Measurements from ENCODE around the gene RETREG1.
"Not testable (repeated sequence)": the region's sequence is repeated elsewhere in the genome, so short reads cannot be mapped to it uniquely, and the experiment has no call there.

RETREG1 gene

DNA sequence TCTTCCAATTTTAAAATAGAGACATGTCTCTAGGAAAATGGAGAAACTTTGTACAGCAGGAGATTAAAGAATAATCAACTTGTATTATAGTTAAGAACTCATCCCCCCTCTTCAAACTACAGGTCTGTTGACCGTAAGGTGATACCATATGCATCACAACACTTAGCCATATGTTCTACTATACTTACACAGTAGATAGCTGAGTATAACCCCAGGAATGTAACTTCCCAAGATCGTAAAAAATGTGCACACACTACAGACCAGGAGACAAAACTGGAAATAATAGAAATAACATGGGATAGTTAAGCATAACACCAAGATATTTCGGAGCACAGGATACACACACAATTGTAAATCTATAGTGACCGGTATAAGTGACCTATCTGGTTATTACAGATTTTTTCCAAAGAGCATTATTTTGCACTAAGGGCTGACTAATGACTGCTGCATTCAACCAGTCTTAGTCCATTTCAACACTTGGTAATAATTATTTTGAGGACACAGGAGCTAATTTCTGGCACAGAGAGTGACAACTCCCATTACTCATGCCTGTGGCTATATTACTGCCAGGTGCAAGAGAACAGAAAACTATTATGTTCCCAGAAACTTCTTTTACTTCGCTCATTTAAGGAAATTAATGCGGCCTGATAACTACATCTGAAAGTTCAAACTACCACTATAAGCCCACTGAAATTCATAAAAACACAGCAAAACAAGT lies 135.8 kb downstream of the RETREG1 start:
- TF ChIP-seq, protein P1, sequence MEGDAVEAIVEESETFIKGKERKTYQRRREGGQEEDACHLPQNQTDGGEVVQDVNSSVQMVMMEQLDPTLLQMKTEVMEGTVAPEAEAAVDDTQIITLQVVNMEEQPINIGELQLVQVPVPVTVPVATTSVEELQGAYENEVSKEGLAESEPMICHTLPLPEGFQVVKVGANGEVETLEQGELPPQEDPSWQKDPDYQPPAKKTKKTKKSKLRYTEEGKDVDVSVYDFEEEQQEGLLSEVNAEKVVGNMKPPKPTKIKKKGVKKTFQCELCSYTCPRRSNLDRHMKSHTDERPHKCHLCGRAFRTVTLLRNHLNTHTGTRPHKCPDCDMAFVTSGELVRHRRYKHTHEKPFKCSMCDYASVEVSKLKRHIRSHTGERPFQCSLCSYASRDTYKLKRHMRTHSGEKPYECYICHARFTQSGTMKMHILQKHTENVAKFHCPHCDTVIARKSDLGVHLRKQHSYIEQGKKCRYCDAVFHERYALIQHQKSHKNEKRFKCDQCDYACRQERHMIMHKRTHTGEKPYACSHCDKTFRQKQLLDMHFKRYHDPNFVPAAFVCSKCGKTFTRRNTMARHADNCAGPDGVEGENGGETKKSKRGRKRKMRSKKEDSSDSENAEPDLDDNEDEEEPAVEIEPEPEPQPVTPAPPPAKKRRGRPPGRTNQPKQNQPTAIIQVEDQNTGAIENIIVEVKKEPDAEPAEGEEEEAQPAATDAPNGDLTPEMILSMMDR (IDR thresholded peaks at IDR 0.05; ENCODE audit: control insufficient read depth, extremely low read depth, insufficient read depth), result no peak
- no peak overlapping the region for H3K4me3 ChIP-seq (ENCODE audit: low read depth, low read length)
- DNase-seq (ENCODE audit: low read depth), result no peak

- DNase-seq (ENCODE audit: low read depth), result no peak
- TF ChIP-seq, protein P1 (IDR thresholded peaks at IDR 0.05; ENCODE audit: control insufficient read depth, extremely low read depth, insufficient read depth), result no peak
Observed at GRCh38 chr5:16480144-16480543, 136.7 kb downstream of the RETREG1 start.

GRCh38 chr5:16477541-16477940 lies 139.3 kb downstream of the RETREG1 start:
- H3K4me3 ChIP-seq (ENCODE audit: low read depth, low read length), result no peak overlapping the region
- DNase-seq (ENCODE audit: low read depth), result no peak
- TF ChIP-seq, protein P1 (IDR thresholded peaks at IDR 0.05; ENCODE audit: control insufficient read depth, extremely low read depth, insufficient read depth), result no peak

More at GRCh38 chr5:16480144-16480543, 136.7 kb downstream of the RETREG1 start:
- no peak overlapping the region for H3K4me3 ChIP-seq (ENCODE audit: low read depth, low read length)

DNA sequence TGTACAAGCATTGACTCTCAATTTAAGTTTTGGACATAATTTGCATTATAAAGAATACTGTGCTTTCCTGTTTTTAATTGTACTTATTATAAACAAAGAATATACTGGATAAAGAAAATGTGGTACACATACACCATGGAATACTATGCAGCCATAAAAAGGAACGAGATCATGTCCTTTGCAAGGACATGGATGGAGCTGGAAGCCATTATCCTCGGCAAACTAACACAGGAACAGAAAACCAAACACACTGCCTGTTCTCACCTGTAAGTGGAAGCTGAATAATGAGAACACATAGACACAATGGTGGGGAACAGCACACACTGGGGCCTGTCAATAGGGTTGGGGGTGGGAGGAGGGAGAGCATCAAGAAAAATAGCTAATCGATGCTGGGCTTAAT lies 140.4 kb downstream of the RETREG1 start:
- DNase-seq (ENCODE audit: low read depth); H3K4me3 ChIP-seq (ENCODE audit: low read depth, low read length): not testable (repeated sequence)

DNA sequence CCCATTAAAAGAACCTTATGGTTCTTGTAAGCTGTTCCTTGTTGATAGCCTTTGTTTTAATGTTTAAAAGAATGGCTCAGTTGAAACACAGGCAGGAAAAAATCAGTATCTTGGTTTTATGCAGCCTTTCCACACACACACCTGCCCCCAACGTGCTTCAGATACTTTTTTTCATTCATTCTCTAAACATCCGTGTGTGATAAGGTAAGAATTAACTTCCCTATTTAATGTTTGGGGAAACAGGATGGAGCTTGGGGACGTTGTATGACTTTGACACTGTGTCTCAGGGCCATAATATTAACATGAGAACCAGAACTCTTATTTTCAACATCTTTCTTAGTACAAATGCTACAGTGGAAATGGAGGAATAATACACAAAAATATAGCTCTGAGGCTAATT lies 145.4 kb downstream of the RETREG1 start:
- no peak for DNase-seq (ENCODE audit: low read depth)
- TF ChIP-seq, protein P1 (IDR thresholded peaks at IDR 0.05; ENCODE audit: control insufficient read depth, extremely low read depth, insufficient read depth), result no peak
- H3K4me3 ChIP-seq (ENCODE audit: low read depth, low read length), result no peak overlapping the region

DNA sequence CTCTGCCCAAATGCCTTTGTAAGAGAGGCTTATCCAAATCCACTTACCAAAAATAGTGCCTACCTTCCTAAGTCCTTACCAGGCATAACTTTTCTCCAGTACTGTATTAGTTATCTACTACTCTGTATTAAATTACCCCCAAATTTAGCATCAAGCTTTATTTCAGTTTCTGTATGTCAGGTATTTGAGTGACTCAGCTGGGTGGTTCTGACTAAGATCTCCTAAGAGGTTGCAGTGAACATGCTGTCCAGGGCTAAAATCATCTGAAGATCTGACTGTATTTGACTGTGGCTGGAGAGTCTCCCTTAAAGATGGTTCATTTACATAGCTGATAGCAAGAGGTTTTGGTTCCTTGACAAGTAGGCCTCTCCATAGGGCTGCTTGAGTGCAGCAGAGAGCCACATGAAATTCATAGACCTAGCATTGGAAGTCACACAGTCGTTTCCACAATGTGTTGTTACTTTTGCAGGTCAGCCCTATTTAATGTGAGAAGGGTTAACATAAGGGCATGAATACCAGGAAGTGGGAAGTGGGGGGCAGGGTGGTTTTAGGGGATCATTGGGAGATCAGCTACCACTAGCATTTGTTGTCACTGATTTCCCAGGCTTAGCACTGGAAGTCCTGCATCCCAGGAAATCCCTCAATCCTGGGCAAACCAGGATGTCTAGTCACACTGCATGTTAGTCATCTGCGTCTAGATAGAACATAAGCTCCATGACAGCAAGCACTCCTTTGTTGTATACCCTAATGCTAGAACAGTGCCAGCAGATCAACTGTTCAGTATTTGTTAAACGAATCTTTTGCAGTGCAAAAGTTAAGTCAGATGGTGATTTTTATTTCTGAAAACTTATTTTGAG lies 149.2 kb downstream of the RETREG1 start:
- no peak overlapping the region for H3K4me3 ChIP-seq (ENCODE audit: low read depth, low read length)
- DNase-seq (ENCODE audit: low read depth), result no peak
- TF ChIP-seq, protein P1 (IDR thresholded peaks at IDR 0.05; ENCODE audit: control insufficient read depth, extremely low read depth, insufficient read depth), result no peak

Data from LNCaP clone FGC (cell line).